Stimulated activated naive CD4-positive, alpha-beta T cell (primary cell): ENCODE results near the gene CNIH2.

Experiments used
- DNase-seq, 6 experiments: peaks; one replicate each; lab custom pipeline; 2025; lab: John Stamatoyannopoulos, UW

CNIH2 gene

GRCh38 chr11:66259225-66259624 is 18.8 kb upstream of the CNIH2 start:
- no peak for DNase-seq

- no peak for DNase-seq
Observed at GRCh38 chr11:66259956-66260355, 18.0 kb upstream of the CNIH2 start.

GRCh38 chr11:66261578-66261977 is 16.4 kb upstream of the CNIH2 start:
- no peak for DNase-seq

DNA sequence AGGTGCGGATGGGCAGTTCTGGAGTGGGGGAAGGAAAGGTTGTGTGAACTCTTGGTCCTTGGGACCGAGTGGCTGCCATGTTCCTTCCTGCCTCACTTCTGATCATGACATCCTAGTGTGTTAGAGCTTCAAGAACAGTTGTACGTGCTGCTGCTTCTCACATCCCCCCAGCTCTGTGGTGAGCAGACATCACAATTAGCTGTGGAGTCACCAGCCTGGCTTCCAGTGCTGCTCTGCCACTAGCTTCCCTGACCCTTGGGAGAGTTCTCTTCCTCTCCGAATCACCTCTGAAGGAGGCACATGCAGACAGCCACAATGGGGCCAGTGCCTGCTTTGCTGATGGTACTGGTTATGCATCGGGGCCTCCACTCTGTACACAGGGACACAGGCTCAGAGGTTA is 15.8 kb upstream of the CNIH2 start:
- DNase-seq: no peak

- DNase-seq: no peak
Observed at GRCh38 chr11:66262696-66263095, 15.3 kb upstream of the CNIH2 start.

DNA sequence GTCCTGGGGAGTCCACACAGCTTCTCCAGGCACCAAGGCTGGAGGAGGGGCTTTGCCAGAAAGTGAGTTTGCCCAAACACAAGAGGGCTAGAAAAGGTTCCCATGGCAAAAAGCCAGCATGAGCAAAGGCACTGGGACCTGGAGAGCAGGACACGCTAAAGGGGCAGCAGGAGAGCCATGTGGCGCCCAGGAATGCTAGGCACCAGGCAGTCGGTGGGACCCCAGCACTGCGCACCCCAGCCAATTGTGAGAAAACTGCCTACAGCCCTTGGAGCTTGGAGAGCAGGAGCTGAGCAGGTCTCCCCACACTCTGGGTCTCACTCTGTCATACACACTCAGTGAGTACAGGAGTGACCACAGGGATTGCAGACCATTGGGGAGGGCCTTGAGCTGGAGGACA is 14.7 kb upstream of the CNIH2 start:
- DNase-seq: no peak

- DNase-seq: no peak
Observed at GRCh38 chr11:66263785-66264184, 14.2 kb upstream of the CNIH2 start.

- DNase-seq: no peak
Observed at GRCh38 chr11:66264383-66264782, 13.6 kb upstream of the CNIH2 start.

DNA sequence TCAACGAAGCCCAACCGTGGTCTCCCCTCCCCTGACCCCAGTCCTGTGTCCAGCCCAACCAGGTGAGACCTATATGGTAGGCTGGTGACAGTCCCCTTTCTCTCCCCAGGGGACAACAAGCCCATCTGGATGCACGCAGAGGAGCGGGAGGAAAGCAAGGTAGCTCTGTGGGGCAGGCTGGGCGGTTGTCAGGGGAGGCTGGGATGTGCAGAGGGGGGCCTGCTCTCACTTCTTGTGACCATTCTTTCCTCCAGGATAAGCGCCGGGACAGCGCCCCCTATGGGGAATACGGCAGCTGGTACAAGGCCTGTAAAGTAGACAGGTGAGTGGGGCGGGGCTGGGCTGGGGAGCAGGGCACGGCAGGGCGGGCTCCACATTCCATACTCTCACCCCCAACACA is 13.1 kb upstream of the CNIH2 start:
- peak in 2 of 6 experiments; percentile 8 to 10 for DNase-seq

- no peak for DNase-seq
Observed at GRCh38 chr11:66265531-66266377, 12.2 kb upstream of the CNIH2 start.

GRCh38 chr11:66266378-66267038 is 11.5 kb upstream of the CNIH2 start:
- DNase-seq: no peak

DNA sequence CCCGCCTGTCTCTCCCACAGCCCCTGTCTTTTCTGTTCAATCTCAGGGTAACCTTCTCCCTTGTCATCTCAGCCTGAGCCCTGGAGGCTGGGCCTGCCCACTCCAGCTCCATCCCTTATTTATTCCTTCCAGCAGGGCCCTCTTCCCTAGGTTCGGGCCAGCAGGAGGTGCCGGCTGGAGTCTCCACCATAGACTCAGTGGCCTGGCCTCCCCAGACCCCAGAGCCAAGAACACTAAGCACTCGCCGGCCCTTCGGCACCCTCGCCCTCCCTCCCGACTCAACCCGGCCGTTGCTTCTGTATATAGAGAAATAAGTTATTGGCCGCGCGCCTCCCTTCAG is 11.0 kb upstream of the CNIH2 start:
- no peak for DNase-seq

DNA sequence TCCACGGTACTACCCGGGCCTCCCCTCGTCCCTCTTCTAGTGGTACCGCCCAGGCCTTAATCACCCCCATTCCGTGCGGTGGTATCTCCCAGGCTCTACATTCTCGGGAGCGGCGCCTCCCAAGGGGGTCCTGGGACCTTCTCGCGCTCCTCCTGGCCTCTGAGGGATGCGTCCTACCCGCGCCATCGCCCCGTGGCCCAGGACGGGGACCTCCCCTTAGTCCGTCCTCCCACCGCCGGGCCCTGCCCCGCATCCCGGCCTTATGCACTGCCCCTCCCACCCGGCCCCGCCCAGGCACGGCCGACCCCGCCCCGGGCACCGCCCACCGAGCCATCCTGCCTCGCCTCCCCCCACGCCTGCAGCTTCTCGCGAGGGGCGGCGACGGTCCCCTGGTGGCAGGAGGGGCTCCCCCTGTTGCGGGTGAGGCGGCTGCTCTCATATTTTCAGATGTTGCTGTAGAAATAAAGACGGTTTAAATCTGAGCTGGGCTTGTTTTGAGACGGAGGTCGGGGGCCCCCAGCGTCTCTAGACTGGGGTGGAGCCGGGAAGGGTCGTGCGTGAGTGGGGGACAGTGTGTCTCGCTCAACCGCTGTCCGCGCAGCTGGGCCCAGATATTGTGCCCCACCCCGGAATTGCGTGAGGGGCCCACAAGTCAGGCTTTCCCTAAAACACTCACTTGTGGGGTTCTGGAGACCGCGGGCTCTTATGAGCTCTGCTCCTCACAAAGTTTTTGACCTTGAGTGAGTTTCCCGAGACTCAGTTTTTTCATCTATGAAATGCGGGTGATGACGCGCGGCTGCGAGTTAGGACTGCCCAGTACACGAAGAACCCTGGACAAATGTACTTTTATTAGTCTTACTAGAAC is 10.4 kb upstream of the CNIH2 start:
- DNase-seq: peak; percentile 69 to 87 (median 84)

DNA sequence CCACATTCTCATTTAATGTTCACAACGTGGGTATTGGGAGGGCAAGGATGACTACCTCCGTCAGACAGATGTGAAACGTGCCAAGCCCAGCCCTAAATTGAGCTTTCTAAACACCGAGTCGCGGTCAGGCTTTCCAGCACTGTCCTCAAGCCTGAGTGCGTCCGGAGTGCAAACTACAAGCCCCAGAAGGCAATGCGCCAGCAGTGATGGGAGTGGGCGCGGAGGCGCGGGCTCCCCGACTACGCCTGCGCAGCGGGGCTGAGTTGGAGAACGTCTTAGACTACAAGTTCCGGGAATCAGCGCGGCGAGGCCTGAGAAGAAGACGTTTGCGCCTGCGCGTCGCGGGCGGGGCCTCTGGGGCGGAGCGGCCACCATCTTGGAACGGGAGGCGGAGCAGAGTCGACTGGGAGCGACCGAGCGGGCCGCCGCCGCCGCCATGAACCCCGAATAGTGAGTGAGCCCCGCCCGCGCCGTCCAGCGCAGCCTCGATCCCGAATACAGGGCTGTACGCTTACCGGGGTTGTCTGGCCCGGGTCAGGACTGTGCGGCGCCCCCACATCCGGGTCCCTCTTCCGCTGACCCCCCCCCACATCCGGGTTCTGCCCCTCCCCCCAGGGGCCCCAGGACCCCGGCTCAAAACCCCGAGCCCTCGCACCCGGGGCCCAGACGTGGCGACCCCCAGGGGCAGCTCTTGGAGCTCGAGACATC is 9.6 kb upstream of the CNIH2 start, which contains the start of gene RAB1B:
Gene RAB1B (plus strand): TSS at position 396 of the 708 bp plus-strand sequence. CDS start 41 bp downstream, at position 437.
- DNase-seq: peak; percentile 97 to 100 (median 99)

DNA sequence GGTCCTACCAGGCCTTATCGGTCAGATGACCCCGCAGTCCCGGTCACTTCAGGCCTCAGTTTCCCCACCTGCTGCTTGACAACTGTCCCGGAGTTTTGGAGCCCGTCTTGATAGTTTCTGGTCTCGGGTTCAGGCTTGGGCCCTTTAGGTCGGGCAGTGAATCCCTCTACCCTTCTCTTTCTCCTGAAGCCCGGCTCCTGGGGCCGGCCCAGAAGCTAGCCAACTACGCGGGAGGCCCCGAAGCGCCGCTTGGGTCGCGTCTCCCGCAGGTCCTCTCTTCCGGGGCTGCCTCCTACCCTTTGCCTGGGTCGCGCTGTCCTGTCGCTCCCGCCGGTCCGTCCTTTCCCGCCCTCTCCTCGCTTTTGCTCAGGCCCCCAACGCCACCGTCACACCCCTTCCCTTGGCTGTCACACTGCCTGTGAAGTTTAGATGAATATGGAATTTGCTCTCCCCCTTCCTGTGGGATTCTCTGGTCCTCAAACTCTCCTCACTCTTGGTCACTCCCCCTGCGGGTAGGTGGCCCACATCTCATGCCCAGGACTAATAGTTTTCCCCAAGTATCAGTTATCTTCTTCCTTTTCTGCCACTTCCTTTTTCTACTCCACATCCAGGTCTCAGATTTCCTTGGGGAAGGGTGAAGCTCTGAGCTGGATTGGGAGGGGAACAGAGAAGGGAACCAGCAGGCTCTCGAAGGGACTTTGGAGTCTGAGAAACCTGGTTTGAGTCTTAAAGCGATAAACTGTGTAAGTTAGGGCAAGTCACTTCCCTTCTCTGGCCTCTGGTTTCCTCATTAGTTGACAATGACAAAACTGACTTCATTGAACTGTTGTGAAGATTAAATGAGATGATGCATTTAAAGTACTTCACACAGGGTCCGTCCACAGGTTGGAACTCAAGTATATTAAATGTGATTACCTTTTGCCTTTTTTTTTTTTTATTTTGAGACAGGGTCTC is 8.7 kb upstream of the CNIH2 start:
- peak in 1 of 6 experiments; percentile 34 for DNase-seq

DNA sequence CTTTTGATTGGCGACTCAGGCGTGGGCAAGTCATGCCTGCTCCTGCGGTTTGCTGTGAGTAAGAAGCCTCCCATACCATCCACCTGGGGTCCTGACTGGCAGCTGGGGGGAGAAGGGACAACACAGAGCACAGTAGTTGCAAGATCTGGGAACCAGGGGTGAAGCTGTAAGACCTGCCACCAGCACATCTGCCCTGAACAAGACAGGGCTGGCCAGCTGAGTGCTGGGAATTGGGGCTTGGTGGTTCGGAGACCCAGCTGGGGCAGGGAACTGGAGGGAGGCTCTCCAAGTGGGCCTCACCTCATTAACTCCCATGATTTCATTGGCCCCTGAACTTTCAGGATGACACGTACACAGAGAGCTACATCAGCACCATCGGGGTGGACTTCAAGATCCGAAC is 6.2 kb upstream of the CNIH2 start:
- DNase-seq: no peak

- no peak for DNase-seq
Observed at GRCh38 chr11:66272596-66272995, 5.4 kb upstream of the CNIH2 start.

DNA sequence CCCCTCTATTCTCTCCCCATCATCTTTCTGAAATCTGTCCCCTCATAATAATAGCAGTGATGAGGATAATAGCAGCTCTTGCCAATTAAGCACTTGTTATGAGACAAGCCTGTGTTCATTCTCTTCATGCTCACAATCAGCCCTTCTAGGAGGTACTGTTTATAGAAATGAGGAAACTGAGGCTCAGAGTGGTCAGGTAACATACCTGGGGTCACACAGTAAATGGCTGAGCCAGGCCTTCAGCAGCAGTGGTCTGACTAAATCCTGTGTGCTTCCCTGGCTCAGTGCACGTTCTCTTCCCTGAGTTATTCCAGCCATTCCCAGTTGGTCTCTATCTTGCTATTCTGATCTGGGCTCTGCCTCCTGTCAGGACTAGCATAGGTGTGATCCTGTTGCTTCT is 3.8 kb upstream of the CNIH2 start:
- no peak for DNase-seq

DNA sequence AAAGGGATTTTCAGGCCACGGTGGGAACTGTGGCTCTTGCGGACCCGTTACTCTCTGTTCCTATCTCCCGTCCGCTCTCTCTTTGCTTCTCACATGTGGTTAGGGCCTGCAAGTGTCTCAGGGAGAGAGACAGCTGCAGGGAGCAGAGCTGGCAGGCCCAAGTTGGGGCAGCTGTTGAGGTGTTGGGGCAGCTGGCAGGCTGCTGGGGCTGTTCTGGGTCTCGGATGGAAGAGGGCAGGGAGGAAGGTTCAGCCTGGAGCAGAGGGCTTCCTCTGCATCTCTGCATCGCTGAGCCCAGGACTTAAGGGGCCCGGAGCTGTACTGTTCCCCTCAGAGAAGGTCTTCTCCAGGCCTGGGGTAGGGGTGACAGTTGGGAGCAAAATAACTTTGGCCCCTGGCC is 2.6 kb upstream of the CNIH2 start:
- no peak for DNase-seq

DNA sequence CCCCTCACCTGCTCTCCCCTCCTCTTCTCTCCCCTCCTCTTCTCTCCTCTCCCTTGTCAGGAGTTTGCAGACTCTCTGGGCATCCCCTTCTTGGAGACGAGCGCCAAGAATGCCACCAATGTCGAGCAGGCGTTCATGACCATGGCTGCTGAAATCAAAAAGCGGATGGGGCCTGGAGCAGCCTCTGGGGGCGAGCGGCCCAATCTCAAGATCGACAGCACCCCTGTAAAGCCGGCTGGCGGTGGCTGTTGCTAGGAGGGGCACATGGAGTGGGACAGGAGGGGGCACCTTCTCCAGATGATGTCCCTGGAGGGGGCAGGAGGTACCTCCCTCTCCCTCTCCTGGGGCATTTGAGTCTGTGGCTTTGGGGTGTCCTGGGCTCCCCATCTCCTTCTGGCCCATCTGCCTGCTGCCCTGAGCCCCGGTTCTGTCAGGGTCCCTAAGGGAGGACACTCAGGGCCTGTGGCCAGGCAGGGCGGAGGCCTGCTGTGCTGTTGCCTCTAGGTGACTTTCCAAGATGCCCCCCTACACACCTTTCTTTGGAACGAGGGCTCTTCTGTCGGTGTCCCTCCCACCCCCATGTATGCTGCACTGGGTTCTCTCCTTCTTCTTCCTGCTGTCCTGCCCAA is 1.9 kb upstream of the CNIH2 start:
- DNase-seq: no peak
